HG03469 (cell line): ENCODE measurements around the gene ANKMY1.

Experiments
- ATAC-seq: cut with Tn5 transposase; IDR thresholded peaks from one replicate; pipeline ENCODE4 v1.9.1; 2021; ENCODE audit warnings: mild to moderate bottlenecking, moderate library complexity, moderate number of reproducible peaks; ENCODE audit not compliant: unreplicated experiment

The ANKMY1 gene

DNA sequence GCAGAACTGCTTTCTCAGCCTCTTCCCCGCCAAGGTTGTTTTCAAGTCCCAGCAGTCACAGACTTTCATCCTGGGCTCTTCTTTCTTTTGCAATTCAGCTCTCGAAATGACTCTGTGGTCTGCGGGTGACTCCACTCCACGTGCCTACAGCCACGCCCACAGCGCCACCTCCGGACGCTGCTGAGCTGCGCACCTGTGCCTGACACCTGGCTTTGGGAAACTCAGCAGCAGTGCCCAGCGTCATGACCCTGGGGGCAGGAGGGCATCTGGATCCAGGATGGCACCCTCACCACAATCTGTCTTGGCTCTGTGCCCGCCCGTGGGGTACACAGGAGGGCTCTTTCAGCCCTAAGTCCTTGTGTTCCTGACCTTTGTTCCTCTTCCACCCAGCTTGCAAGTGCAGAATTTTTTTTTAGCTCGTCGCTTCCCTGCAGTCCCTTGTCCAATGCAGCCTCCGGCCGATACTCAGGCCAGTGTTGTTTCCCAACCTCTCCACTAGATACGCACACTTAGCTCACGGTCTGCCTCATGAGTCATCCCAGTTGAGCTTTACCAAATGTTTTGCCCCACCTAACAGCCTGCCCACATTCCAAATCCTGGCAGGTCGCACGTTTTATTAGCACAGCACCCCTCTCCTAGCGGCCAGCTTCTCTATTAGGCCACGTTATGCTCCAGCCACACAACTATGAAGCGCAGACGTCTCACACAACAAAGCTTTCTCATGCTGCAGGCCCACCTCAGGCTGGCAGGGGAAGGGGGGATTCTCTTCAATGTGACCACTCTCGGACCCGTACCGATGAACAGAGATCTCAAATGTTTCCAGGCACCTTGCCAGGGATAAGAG lies 22.2 kb upstream of the ANKMY1 start:
- ATAC-seq = no peak

GRCh38 chr2:240579071-240579762 lies 21.4 kb upstream of the ANKMY1 start:
- no peak for ATAC-seq

GRCh38 chr2:240578488-240578887 lies 20.7 kb upstream of the ANKMY1 start:
- ATAC-seq = no peak

DNA sequence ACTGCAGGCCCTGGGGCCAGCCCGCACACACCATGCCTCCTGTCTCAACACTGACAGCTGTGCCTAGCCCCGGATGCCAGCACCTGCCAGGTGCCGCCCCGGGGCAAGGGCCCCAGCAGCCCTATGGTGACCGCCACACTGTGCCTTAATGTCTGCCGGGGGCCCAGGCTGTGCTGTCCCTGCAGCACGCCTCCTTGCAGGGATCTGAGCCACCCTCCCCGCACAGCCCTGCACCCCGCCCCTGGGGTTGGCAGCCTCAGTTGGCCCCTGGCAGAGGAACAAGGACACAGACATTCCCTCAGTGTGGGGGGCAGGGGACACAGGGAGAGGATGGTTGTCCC lies 20.3 kb upstream of the ANKMY1 start:
- ATAC-seq = no peak

DNA sequence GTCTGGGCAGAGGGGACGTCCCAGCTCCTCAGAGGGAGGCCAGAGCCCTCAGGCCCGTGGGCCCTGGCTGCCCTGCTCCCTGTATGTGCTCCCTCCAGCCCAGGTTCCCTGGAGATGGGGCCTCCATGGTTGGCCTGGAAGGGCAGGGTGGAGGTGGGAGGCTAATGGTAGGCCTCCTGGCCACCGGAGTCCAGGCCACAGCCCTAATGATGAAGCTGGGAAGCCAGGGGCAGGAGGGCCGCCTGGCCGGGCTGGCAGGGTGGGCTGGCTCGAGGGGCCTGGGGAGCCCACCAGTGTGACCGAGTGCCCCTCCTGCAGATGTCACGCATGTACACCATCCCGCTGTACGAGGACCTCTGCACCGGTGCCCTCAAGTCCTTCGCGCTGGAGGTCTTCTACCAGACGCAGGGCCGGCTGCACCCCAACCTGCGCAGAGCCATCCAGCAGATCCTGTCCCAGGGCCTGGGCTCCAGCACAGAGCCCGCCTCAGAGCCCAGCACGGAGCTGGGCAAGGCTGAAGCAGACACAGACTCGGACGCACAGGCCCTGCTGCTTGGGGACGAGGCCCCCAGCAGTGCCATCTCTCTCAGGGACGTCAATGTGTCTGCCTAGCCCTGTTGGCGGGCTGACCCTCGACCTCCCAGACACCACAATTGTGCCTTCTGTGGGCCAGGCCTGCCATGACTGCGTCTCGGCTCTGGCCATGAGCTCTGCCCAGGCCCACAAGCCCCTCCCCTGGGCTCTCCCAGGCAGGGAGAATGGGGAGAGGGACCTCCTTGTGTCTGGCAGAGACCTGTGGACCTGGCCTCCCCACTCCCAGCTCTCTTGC lies 19.7 kb upstream of the ANKMY1 start:
- ATAC-seq = no peak

- no peak for ATAC-seq
These were observed 18.8 kb upstream of the ANKMY1 start for GRCh38 chr2:240576436-240577205.

DNA sequence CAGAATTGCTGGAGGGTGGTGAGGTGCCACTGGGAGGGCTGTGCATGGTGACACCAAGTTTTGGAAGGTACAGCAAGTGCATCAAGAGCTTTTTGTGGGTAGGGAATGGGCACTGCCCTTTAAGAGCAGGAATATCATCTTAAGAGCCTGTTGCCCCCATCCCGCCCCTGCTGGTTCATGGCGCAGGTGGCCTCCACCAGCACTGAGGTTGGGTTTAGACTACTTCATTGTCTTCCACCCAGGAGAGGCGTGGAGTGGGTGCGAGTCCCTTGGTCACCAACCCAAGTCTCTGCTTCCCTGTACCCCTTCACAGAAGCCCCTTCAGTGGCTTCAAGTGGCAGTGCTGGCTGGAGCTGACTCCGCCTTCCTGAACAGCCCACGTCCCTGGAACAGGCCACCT lies 18.2 kb upstream of the ANKMY1 start:
- ATAC-seq = no peak

DNA sequence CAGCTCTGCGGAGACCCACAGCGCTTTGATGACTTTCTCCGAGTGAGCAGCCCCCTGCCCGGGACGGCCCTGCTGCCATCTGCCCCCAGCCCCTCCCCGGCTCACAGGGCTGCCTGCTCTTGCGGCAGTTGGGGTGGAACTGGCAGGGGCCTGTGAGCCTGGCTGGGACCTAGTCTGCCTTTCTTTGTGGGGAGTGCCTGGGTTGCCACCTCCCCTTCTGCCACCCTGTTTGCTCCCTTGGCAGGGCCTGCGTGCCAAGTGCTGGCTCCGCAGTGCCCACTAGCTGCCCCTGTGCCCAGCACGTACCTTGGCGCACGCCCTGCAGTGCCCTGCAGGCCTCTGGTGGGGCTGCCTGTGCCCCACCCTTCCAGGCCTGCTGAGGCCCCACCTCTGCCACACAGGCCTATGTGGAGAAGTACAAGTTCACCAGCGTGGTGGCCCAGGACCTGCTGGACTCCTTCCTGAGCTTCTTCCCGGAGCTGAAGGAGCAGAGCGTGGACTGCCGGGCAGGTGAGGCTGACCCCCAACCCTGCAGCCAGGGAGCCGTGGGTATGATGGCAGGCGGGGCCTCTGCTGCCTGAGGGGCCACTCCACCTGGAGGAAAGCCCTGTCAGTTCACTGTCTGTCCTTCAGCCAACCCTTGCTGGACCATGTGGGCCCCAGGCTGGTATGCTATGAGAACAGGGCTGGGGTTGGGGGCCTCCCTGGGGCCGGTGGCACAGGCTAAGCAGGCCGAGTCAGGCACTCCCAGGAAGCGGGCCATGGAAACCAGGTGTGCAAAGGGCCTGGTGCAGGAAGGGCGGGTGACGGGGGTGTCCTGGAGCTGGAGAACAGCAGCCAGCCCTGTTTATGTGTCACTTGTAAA lies 17.5 kb upstream of the ANKMY1 start:
- no peak for ATAC-seq

DNA sequence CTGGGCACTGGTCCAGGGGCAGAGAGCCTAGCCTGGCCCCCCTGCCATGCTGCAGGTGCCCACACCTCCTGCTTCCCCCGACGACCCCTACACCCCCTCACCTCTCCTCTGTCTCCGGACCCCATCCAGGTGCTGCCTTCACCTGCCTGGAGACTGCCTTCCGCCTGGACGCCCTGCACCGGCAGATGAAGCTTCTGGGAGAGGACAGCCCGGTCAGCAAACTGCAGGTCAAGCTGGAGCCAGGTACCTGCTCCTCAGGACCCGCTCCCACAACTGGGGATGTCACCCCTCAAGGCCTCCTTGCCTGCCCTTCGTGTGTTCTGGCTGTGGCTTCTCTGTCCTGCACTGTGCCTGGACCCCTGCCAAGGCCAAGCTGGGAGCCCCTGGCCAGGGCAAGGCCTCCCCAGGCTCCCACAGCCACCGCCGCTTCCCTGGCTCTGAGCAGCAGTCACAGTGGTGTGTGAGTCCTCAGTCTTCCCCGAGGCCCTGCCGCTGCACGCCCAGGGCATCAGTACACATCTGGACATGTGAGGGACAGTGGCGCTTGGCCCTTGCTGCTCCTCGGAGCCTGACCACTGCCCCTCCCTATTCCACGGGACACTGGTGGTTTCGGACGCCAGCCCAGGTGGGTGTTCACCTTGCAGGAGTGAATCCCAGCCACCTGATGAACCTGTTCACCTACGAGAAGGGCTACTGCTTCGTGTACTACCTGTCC lies 16.8 kb upstream of the ANKMY1 start:
- no peak for ATAC-seq

GRCh38 chr2:240573516-240574385 lies 16.0 kb upstream of the ANKMY1 start:
- no peak for ATAC-seq

- ATAC-seq = no peak
These were observed 15.3 kb upstream of the ANKMY1 start for GRCh38 chr2:240573071-240573515.

DNA sequence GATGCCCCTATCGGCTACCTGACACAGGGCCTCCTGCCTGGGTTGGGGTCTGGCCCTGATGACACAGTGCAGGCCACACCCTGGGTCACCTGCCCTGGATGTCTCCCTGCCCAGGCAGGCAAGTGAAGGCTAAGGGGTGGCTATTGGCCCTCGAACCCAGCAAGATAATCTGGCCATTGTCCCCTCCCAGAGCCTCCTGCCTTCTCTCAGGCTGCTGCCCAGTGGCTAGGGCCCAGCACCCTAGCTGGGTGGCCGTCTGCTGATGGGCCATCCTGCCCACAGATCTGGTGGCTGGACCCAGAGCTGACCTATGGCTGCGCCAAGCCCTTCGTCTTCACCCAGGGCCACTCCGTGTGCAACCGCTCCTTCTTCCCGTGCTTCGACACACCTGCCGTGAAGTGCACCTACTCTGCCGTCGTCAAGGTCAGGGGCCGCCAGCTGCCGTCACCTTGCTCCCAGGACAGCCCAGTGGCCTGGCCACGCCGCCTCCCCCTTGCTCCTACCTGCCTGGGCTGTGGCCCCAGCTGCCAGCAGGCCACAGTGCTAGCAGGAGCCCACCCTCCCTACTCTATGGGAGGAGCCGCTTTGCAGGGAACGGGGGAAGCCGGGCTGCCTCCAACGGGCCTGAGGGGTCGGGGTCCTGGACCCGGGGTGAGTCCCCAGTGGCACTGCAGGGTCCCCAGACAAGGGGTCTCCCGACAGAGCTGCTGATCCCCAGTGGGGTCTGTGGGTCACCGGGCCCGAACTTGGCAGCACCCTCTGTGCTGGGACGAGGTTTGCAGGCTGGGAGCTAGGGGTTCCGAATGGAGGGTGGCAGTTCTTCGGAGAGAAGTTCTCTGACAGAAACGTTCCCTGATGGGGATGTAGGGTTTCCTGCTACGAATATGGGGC lies 14.6 kb upstream of the ANKMY1 start:
- no peak for ATAC-seq

DNA sequence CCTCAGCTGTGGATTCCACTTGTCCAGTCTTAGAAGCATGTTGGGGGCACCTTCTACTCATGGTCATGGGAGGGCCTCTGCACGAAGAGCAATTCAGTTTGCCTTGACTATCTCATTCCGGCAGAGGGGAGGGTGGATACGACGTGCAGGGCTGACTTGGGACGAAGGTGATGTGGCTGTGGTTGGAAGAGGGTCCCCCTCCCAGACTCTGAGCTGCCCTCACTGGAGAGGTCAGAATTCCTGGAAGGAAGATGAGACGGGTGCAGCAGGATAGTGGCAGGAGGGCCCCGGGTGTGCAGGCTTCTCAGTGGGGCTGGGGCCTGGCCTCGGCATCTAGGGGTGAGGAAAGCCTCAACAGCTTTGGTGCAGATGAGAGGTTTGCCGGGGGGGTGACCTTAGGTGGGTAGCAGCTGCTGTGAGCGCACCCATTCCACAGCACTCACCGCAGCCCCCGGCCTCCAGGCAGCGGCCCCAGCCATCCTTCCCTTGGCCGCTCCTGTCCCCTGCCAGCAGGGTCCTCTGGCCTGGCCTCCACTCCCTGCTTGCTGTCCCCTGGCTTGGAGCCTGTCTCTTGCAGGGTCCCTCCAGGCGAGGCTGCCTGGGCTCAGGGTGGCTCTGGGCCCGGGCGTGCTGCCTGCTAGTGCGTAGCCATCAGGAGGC lies 13.7 kb upstream of the ANKMY1 start:
- ATAC-seq = no peak

- ATAC-seq = no peak
These were observed 12.9 kb upstream of the ANKMY1 start for GRCh38 chr2:240570531-240571313.

- no peak for ATAC-seq
These were observed 12.3 kb upstream of the ANKMY1 start for GRCh38 chr2:240569998-240570530.
